Heart left ventricle (tissue), 13 donors: ENCODE data around the gene LRRC2.

ENCODE experiments used
- CTCF ChIP-seq, 12 donors: fragments of 200-600 bp; sonication (generic) in 4 of 12; IDR thresholded peaks; one replicate each; pipeline versions ENCODE4 v1.5.0 to v1.8.0; 2018 to 2022; ENCODE audit warnings: antibody characterized with exemption in 12 of 12, mild to moderate bottlenecking in 5 of 12
- POLR2A ChIP-seq, 2 donors: fragments of 450-650 bp; IDR thresholded peaks; one replicate each; pipeline ENCODE4 v1.6.1; 2017; ENCODE audit warnings: antibody characterized with exemption in 2 of 2, mild to moderate bottlenecking in 2 of 2, moderate library complexity in 2 of 2
- donor health status: ischemic (EF 13 %, LVEDD 7.1; RV severe dilation, severe dysfunction).
- donor health status: DM: no; HTN: yes; CAD: no.
- donor health status: DM: no; HTN: no; CAD: no.
- donor health status: ischemic (EF 25% LVEDD 6.9; RV normal size, moderate dysfunction).
- donor health status: ischemic (EF 25% LVEDD 5.7; RV mildly dilated, moderate dysfunction).
- donor health status: ischemic (EF 35%, LVEDD 5.7; RV mildly dilated, moderate dysfunction).
- donor health status: nonischemic (EF 11% LVEDD 7.7; RV severe dilation, severe dysfunction).
- donor health status: DM: yes; HTN: yes; CAD: no.
- donor health status: PGD.
- donor health status: ischemic (EF 29% LVEDD 5.4; RV normal size, mild dysfunction).
- donor health status: nonischemic (EF 23%, LVEDD 6.1; RV moderate dilation, normal function).

GRCh38 chr3:46546896-46547440 lies 19.1 kb downstream of the LRRC2 start:
- TF ChIP-seq CTCF (IDR thresholded peaks at IDR 0.05) (no peak), POLR2A (IDR thresholded peaks at IDR 0.05) (no peak)
